Limb (tissue), 2 donors: Measurements from ENCODE around the gene CCDC57.

Experiments used
- DNase-seq, 2 donors: peaks; one replicate each; pipeline ENCODE4 v3.0.0-alpha.2; 2016; ENCODE audit errors: extremely low spot score in 2 of 2

The CCDC57 gene

GRCh38 chr17:82127315-82127595, 85.4 kb downstream of the CCDC57 start:
- no peak for DNase-seq

GRCh38 chr17:82126556-82127314, 85.9 kb downstream of the CCDC57 start:
- no peak for DNase-seq

- DNase-seq, result no peak
Observed at GRCh38 chr17:82124101-82124500, 88.5 kb downstream of the CCDC57 start.

GRCh38 chr17:82121660-82122629, 90.7 kb downstream of the CCDC57 start:
- no peak for DNase-seq

GRCh38 chr17:82121246-82121645, 91.4 kb downstream of the CCDC57 start:
- no peak for DNase-seq

GRCh38 chr17:82120148-82120547, 92.5 kb downstream of the CCDC57 start:
- no peak for DNase-seq

GRCh38 chr17:82118815-82119380, 93.7 kb downstream of the CCDC57 start:
- DNase-seq, result no peak

GRCh38 chr17:82118168-82118814, 94.4 kb downstream of the CCDC57 start:
- DNase-seq, result no peak

- DNase-seq, result no peak
Observed at GRCh38 chr17:82117139-82118090, 95.2 kb downstream of the CCDC57 start.

GRCh38 chr17:82116246-82116645, 96.4 kb downstream of the CCDC57 start:
- DNase-seq, result no peak

GRCh38 chr17:82114872-82115271, 97.8 kb downstream of the CCDC57 start:
- DNase-seq, result no peak

- DNase-seq, result no peak
Observed at GRCh38 chr17:82114447-82114846, 98.2 kb downstream of the CCDC57 start.

GRCh38 chr17:82113941-82114340, 98.7 kb downstream of the CCDC57 start:
- no peak for DNase-seq

- DNase-seq, result no peak
Observed at GRCh38 chr17:82113422-82113821, 99.2 kb downstream of the CCDC57 start.

GRCh38 chr17:82112914-82113311, 99.7 kb downstream of the CCDC57 start:
- no peak for DNase-seq

- DNase-seq, result no peak
Observed at GRCh38 chr17:82112181-82112913, 100.3 kb downstream of the CCDC57 start.

- DNase-seq, result no peak
Observed at GRCh38 chr17:82110298-82110697, 102.3 kb downstream of the CCDC57 start.

GRCh38 chr17:82108961-82109475, 103.6 kb downstream of the CCDC57 start:
- no peak for DNase-seq

GRCh38 chr17:82108496-82108945, 104.1 kb downstream of the CCDC57 start:
- DNase-seq, result no peak

- no peak for DNase-seq
Observed at GRCh38 chr17:82108038-82108437, 104.6 kb downstream of the CCDC57 start.
